Measurements from ENCODE around the gene GLIPR1.
"Not testable (repeated sequence)": the region's sequence is repeated elsewhere in the genome, so short reads cannot be mapped to it uniquely, and the experiment has no call there.

The GLIPR1 gene

GRCh38 chr12:75478116-75478794, 2.3 kb upstream of the GLIPR1 start:
- DNase-seq (ENCODE audit: low spot score): peak; percentile 39

DNA sequence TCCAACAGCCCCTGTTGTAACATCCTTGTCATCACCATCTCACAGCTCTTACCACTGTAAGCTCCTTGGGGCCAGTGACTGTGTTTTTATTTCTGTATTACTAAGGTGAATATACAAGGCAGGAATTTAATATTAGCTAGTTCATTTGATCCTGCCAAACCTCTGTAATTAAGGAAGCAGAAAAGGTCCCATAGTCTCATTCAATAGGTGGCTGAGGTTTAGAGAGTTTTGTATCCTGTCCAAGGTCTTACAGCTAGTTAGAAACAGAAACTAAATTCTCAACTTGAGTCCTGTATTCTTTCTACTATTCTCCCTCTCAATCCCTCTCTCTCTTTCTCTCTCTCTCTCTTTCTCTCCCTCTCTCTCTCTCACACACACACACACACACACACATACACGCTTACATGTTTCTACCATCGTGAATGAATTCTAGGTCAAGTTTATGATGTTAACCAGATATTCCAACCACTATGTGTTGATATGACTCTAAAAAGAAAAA, 543 bp upstream of the GLIPR1 start:
- no peak for DNase-seq (ENCODE audit: low spot score)
- TF ChIP-seq, protein P1, sequence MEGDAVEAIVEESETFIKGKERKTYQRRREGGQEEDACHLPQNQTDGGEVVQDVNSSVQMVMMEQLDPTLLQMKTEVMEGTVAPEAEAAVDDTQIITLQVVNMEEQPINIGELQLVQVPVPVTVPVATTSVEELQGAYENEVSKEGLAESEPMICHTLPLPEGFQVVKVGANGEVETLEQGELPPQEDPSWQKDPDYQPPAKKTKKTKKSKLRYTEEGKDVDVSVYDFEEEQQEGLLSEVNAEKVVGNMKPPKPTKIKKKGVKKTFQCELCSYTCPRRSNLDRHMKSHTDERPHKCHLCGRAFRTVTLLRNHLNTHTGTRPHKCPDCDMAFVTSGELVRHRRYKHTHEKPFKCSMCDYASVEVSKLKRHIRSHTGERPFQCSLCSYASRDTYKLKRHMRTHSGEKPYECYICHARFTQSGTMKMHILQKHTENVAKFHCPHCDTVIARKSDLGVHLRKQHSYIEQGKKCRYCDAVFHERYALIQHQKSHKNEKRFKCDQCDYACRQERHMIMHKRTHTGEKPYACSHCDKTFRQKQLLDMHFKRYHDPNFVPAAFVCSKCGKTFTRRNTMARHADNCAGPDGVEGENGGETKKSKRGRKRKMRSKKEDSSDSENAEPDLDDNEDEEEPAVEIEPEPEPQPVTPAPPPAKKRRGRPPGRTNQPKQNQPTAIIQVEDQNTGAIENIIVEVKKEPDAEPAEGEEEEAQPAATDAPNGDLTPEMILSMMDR (IDR thresholded peaks at IDR 0.05; ENCODE audit: extremely low read depth, missing control alignments): no peak

More at GRCh38 chr12:75478116-75478794, 2.3 kb upstream of the GLIPR1 start:
- TF ChIP-seq, protein P1 (IDR thresholded peaks at IDR 0.05; ENCODE audit: extremely low read depth, missing control alignments): no peak

GRCh38 chr12:75481013-75481705, 604 bp downstream of the GLIPR1 start:
- TF ChIP-seq, protein P1 (IDR thresholded peaks at IDR 0.05; ENCODE audit: extremely low read depth, missing control alignments): no peak
- DNase-seq (ENCODE audit: low spot score): no peak

- TF ChIP-seq, protein P1 (IDR thresholded peaks at IDR 0.05; ENCODE audit: extremely low read depth, missing control alignments): no peak
- no peak for DNase-seq (ENCODE audit: low spot score)
Measured at GRCh38 chr12:75481774-75482173, 1.2 kb downstream of the GLIPR1 start.

GRCh38 chr12:75482646-75483045, 2.1 kb downstream of the GLIPR1 start:
- DNase-seq (ENCODE audit: low spot score): no peak
- TF ChIP-seq, protein P1 (IDR thresholded peaks at IDR 0.05; ENCODE audit: extremely low read depth, missing control alignments): no peak

- DNase-seq (ENCODE audit: low spot score): no peak
- TF ChIP-seq, protein P1 (IDR thresholded peaks at IDR 0.05; ENCODE audit: extremely low read depth, missing control alignments): no peak
Measured at GRCh38 chr12:75483431-75483830, 2.9 kb downstream of the GLIPR1 start.

DNA sequence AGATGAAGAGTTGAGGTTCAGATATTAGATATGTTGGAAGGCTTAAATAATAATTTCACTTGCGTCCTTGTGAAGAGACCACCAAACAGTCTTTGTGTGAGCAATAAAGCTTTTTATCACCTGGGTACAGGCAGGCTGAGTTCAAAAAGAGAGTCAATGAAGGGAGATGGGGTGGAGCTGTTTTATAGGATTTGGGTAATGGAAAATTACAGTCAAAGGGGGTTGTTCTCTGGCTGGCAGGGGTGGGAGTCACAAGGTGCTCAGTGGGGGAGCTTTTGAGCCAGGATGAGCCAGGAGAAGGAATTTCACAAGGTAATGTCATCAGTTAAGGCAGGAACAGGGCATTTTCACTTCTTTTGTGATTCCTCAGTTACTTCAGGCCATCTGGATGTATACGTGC, 3.9 kb downstream of the GLIPR1 start:
- not testable (repeated sequence) for DNase-seq (ENCODE audit: low spot score)
